ENCODE measurements around the gene CD248.
"Not testable (repeated sequence)": the region's sequence is repeated elsewhere in the genome, so short reads cannot be mapped to it uniquely, and the experiment has no call there.

The CD248 gene

DNA sequence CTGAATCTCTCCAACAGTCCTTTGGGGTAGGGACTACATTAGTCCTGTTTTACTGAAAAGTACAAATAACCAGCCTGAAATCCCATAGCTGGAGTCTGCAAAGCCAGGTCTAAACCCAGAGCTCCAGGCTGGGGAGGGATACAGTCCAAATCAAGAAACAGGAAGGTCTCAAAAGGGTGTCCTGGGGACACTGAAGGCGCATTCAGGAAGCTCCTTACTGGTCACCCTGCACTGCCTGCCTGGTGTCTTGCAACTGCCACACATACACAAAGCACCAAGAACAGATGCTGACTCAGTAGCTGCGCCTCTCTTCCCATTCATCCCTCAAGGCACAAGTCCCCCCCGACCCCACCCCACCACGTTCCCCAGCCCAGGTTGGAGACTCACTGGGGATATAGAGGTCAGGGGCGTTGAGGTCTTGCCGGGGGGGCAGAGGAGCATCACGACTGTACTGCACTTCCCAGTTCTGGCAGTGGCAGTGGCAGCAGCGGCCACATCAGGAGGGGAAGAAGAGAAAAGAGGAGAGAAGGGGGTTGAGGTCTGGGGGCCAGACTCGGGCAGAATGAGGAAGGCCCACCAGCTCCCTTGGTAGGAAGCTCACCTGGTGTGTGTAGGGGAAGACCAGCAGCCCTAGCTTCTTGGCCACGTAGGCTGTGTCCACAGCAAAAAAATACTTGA, 29.5 kb downstream of the CD248 start:
- DNase-seq: no peak

DNA sequence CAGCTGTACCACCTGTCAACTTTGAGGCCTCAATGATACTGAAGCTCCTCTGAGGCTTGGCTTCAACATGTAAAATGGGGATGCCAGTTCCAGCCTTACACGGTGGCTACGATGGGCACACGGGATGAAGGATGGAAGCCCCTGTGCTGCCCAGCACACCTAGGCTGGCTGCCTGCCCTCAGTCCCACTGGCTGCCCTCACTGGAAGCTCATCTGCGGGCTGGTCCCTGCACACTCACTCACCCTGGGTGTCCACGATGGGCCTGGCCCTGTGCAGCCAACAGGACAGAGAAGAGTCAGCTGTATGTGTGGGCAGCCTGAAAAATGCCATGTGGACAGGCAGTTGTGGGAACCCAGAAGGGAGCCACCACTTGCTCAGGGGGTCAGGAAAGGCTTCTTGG, 30.1 kb downstream of the CD248 start:
- no peak for DNase-seq

DNA sequence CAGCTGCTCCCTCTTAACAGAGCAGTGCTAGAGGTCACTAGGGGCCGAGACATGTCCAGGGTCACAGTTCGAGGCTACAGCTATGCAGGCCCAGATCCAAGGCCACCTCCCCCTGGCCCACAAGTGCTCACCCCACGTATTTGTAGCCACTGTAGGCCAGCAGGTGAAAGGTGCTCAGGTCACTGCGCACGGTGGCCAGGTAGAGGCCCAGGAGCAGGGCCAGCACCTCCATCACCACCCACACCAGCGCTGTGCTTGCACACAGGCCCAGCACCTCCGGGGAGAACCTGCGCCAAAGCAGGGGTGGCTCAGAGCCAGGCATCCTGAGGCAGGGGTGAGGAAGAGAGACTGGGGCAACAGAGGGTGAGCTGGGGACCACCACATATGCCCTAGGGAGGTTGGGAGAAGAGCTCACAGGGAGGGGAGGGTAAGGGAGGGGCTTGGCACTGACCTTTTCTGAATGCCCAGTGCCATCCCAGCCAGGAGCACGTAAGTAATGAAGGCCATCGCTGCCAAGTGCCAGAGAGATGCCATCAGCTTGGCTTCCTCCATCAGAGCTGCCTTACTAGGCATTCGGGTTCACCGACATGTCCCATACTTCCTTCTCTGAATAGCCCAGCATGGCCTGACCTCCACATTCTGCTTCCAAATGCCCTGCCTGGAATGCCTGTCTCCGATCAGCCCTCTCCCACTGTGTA, 31.4 kb downstream of the CD248 start:
- no peak for DNase-seq

DNA sequence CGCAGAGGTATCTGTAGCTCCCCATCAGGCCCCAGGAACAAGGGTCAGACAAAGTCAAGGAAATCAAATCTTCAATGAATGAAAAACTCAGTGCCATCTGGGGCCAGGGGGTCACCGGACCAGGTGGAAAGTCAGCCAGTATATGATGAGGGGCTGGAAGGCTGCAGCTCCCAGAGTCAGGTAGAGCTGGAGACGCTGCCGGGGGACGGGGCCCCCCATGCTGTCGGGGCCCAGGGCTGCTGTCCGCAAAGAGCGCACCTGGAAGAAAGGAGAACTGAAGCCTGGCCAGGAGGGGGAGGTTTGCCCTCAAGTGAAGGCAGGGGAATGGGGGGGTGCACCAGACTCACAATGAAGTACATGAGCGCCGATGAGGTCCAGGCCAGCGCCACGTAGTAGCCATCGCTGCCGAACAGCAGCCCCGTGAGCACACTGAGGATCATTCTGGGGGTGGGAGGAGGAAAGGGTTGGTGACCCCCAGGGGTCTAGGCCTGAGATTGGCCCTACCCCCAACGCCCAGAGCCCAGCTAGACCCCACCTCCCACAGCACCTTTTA, 32.2 kb downstream of the CD248 start:
- DNase-seq: no peak

DNA sequence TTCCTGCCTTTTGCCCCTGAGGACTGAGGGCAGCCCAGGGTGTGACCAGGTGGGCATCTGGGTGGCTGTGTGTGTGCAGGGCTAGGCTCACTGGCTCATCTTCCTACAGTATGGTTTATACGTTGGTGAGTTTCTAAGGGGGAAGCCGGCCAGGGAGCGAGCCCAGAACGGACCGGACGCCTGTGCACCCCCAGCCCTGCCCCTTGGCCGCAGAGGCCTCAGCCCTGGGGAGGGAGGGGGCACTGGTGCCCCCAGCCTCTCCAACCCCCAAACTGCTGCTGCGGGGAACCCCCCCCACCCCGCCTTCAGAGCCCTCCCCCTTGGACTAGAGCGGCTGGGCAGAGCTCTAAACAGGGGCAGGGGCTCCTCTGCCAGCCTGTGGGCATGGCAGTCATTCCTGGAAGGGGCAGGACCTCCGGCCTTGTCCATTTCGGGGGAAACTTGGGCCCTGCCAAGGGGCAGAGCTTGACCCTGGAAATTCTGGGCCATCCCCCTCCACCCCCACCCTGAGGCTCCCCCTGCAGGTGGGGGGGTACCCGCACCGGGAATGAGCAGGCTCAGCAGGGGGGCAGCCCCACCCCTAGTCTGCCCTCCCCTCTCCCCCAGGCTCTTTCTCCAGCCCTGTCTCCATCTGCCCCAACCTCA, 33.3 kb downstream of the CD248 start:
- DNase-seq: no peak

DNA sequence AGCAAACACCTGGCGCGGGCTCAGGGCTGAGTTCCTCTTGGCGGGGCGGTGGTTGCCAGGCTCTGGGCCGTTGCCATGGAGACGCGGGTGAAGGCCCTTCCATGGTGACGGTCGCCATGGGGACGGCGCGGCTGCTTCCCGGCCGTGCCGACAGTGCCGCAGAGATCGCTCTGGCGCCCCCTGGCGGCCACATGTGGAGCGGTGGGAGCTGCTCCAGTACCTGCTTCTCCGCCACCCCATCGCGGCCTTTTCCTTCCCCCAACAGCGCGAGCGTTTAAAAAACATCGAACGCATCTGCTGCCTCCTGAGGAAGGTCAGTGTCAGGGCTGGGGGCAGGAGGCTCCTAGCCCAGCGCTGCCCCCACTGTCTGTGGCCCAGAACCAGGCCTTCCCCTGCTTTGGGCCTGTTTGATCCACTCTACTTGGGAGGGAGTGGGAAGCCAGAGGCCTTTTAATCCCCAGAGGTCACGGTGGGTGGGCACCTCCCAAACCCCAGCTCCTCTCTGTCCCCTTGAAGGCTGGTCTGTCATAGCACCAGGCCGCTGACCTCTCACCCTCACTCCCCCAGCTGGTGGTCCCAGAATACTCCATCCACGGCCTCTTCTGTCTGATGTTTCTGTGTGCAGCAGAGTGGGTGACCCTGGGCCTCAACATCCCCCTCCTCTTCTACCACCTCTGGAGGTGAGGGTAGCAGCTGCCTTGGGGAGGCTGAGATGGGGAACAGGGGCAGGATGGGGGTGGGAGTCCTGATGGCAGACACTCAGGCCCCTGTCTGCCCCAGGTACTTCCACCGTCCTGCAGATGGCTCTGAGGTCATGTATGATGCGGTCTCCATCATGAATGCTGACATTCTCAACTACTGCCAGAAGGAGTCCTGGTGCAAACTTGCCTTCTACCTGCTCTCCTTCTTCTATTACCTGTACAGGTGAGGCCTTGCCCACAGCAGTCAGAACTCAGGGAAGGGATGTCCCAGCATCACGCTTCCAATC, 34.1 kb downstream of the CD248 start:
- DNase-seq: peak; percentile 97

DNA sequence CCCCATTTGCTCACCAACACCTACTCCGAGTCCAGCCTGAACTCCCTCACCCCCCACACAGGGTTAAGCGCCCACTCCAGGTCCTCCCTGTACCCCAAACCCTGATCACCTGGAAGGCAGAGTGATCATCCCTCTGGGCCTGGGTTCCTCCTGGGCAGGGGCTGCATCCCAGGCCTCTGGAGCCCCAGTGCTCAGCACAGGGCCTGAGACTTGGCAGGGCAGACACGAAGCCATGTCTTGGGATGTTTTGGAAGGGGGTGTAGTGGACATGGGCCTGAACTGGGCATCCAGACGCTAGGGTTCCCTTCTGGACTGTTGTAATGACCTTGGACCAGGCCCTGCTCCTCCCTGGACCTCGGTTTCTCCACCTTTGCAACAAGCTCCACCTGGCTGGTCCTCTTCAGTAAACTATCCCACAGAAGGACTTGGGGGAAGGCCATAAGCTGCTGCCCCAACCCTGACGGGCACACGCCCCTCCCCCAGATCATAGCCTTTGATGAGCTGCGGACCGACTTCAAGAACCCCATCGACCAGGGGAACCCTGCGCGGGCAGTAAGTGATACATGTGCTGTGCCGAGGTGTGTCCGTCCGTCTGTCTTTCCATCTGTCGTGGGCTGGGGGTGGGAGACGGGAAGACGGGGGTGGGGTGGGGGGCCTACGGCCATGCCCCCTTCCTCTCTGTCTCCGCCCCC, 34.9 kb downstream of the CD248 start:
- DNase-seq: no peak

DNA sequence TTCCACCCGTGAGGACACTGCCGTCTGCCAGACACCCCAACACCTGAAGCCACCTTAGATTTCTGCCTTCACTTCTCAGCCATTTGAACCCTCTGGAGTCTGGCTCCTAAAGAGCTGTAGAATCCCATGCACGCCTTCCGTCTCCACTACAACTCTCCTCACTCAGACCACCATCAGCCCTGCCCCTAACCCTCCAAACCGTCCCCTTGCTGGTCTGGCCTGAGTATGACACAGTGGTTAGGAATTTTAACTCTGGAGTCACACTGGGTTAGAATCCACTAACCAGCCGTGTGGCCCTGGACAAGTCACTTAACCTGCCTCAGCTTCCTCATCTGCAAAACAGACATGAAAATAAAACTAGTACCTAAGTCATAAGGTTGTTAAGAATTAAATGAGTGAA, 35.8 kb downstream of the CD248 start:
- no peak for DNase-seq

DNA sequence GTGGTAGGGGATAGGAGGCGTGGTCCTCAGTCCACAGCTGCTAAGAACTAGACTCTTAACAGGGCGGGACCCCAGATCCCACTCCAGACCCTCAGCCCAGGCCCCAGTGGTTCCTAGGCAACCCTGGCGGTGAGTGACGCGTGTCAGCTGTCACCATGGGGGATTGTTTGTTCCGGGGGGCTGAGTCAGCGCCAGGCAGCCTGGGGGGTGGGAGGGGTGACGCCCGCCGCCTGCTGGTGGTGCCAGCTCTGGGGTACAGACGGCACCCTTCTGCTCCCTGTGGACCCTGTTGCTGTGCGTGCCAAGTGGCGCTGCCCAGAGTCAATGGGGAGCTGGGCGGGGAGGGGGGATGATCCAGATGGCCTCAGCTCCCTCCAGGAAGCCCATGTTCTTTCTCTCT, 36.4 kb downstream of the CD248 start:
- DNase-seq: no peak

DNA sequence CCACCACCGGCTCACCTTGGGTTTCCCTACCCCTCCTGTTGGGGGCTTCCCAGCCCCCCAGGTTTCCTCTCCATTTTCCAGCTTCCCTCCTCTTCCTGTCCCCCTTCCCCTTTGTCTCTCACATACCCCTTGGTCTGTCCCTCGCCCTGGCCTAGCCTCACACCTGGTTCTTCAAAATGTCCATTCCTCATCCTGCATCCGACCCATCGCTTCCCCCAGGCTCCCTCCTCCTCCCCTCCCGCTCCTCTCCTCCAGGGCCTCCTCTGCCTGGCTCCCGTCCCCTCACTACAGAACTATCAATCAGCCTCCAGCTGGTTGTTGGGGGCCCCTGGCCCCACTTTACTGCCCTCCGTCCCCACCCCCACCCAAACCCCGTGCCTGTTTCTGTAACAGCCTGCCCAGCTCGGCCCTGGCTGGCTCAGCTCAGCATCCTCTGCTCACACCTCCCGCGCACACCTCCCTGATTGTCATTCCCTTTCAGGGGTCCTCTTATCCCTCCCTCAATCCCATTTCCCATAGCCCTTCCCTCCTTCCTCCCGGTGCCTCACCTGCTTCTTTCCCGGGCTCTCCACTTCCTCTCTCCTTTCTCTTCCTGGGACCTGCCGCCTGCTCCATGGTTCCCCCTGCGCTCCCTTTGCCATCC, 37.6 kb downstream of the CD248 start:
- no peak for DNase-seq

DNA sequence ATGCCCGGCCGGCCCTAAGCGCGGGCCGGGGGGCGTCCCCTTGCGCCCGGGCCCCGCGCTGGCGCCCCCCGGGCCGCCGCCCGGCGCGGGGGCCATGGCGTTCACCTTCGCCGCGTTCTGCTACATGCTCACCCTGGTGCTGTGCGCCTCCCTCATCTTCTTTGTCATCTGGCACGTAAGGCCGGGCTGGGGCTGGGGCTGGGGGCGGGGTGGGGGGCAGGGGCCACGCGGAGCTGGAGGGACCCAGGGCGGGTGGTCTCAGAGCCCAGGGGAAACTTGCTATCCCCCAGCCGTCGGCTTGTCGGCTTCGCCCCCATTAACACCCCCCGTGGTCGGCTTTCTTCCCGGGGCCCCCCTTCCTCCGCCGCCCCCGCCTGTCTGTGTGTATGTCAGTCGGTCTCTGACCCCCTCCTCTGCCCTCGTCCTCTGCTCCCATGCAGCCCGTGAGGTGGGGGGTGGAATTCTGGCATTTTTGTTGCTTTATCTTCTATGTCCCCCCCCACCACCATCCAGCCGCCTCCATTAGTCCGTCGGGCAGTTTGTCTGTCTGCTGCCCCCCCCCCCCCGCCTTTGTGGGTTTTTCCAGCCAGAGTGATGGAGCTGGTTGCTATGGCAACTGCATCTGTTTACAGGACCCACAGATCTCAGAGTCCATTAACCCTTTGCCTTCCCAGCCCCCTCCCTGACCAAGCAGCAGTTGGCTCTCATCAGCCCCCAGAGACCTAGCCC, 38.3 kb downstream of the CD248 start:
- no peak for DNase-seq

DNA sequence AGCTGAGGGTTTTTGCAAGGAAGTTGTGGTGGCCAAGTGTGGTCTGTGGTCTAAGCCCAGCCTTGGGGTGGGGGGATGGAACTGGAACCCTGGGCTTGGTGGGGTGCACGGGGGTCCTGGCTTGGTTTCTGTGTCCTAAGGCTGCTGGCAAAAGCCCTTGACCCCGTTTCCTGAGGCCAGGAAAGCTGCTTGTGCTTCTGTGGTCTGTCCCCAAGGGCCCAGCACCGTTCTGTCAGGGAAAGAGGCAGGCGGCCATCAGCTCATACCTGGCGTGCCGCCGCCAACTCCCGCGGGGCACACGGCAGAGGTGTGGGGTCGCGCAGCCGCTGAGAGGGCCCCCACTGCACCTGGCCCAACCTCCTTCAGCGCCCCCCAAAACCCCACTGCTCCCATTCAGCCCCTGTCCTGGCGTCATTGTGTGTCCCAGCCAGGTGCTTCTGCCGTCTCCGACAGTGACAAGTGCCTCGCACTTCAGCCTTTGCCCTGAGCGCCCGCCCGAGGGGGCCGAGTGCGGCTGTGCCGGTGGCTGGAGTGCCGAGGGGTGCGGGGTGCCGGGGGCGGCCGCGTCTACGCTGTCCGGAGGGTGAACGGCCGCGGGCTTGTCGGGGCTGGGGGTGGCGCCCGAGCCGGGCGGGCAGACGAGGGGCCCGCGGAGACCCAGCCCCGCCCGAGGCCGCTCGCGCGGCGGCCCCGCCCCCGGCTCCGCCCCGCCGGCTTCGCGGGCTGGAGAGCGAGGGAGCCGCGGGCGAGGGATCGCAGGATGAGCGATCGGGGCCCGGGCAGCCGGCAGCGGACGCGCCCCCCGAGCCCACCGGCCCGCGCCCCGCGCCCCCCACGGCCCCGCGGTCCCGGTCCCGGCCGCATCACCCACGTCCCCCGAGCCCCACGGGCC, 39.1 kb downstream of the CD248 start, which contains the start of gene CNIH2:
CNIH2 (plus strand) TSS at position 705 of the 892 bp plus-strand sequence. CDS start 282 bp downstream, outside the sequence.
- DNase-seq: no peak

DNA sequence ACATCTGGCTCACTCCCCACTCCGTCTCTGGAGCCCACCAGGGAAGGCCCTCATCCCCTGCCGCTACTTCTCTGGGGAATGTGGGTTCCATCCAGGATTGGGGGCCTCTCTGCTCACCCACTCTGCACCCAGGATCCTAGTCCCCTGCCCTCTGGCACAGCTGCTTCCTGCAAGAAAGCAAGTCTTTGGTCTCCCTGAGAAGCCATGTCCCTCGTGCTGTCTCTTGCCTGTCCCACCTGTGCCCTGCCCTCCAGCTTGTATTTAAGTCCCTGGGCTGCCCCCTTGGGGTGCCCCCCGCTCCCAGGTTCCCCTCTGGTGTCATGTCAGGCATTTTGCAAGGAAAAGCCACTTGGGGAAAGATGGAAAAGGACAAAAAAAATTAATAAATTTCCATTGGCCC, 39.8 kb downstream of the CD248 start:
- DNase-seq: not testable (repeated sequence)

DNA sequence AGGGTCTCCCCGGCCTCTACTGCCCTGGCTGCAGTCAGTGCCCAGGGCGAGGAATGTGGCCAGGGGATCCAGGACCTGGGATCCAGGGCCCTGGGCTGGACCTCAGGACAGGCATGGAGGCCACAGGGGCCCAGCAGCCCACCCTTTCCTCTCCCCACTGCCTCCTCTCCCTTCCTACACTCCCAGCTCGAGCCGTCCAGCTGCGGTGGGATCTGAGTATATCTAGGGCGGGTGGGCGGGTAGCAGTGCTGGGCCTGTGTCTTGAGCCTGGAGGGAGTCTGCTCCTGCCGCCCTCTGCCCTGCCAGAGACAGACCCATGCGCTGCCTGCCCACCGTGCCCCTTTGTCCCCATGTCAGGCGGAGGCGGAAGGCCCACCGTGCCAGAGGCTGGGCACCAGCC, 40.2 kb downstream of the CD248 start:
- DNase-seq: not testable (repeated sequence)

DNA sequence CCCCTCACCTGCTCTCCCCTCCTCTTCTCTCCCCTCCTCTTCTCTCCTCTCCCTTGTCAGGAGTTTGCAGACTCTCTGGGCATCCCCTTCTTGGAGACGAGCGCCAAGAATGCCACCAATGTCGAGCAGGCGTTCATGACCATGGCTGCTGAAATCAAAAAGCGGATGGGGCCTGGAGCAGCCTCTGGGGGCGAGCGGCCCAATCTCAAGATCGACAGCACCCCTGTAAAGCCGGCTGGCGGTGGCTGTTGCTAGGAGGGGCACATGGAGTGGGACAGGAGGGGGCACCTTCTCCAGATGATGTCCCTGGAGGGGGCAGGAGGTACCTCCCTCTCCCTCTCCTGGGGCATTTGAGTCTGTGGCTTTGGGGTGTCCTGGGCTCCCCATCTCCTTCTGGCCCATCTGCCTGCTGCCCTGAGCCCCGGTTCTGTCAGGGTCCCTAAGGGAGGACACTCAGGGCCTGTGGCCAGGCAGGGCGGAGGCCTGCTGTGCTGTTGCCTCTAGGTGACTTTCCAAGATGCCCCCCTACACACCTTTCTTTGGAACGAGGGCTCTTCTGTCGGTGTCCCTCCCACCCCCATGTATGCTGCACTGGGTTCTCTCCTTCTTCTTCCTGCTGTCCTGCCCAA, 40.7 kb downstream of the CD248 start:
- DNase-seq: no peak

DNA sequence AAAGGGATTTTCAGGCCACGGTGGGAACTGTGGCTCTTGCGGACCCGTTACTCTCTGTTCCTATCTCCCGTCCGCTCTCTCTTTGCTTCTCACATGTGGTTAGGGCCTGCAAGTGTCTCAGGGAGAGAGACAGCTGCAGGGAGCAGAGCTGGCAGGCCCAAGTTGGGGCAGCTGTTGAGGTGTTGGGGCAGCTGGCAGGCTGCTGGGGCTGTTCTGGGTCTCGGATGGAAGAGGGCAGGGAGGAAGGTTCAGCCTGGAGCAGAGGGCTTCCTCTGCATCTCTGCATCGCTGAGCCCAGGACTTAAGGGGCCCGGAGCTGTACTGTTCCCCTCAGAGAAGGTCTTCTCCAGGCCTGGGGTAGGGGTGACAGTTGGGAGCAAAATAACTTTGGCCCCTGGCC, 41.4 kb downstream of the CD248 start:
- DNase-seq: no peak

DNA sequence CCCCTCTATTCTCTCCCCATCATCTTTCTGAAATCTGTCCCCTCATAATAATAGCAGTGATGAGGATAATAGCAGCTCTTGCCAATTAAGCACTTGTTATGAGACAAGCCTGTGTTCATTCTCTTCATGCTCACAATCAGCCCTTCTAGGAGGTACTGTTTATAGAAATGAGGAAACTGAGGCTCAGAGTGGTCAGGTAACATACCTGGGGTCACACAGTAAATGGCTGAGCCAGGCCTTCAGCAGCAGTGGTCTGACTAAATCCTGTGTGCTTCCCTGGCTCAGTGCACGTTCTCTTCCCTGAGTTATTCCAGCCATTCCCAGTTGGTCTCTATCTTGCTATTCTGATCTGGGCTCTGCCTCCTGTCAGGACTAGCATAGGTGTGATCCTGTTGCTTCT, 42.6 kb downstream of the CD248 start:
- DNase-seq: no peak

DNA sequence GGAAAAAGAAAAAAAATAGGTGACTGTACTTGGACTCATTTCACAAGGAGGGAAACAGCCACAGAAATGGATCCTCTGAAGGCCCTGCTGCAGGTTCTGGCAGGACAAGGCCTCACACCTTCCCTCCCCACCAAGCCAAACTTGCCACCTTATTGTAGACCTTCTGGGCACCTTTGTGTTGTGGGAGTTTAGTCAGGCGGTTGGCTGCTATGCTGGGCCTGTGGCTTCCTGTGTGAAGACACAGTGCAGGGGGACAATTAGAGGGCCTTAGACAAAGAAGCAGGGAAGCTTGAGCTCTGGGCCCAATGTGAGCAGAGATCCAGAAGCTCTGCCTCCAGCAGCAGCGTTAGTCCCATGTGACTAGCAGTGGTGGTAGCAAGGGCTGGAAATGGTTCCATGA, 44.2 kb downstream of the CD248 start:
- no peak for DNase-seq

DNA sequence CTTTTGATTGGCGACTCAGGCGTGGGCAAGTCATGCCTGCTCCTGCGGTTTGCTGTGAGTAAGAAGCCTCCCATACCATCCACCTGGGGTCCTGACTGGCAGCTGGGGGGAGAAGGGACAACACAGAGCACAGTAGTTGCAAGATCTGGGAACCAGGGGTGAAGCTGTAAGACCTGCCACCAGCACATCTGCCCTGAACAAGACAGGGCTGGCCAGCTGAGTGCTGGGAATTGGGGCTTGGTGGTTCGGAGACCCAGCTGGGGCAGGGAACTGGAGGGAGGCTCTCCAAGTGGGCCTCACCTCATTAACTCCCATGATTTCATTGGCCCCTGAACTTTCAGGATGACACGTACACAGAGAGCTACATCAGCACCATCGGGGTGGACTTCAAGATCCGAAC, 45.0 kb downstream of the CD248 start:
- DNase-seq: no peak
